Fibroblast of lung (primary cell): ENCODE measurements around the gene ESRRA. TPM values are rescaled to one million over a fixed set of nuclear protein-coding genes. Genes with fewer than 3 reads are reported as not detected.
A peak's percentile ranks its signal among the peaks of the same experiment; 100 is the strongest.

Experiments
- DNase-seq, 2 donors: peaks; one replicate each; pipeline versions ENCODE4 v3.0.0 to v3.0.0-alpha.2; 2010; ENCODE audit warnings: low read depth in 2 of 2
- H2AFZ ChIP-seq: 2 replicates; pipeline ENCODE4 v1.5.1; 2012; ENCODE audit warnings: low read length, control low read depth, inconsistent platforms
- H3K27ac ChIP-seq: 2 replicates; pipeline ENCODE4 v1.5.1; 2011; ENCODE audit warnings: low read length, control low read depth; ENCODE audit not compliant: insufficient read depth
- H3K27me3 ChIP-seq: 2 replicates; pipeline ENCODE4 v1.5.1; 2011; ENCODE audit warnings: mild to moderate bottlenecking, low read length; ENCODE audit not compliant: control insufficient read depth, insufficient read depth
- H3K36me3 ChIP-seq: 2 replicates; pipeline ENCODE4 v1.5.1; 2011; ENCODE audit warnings: low read length; ENCODE audit not compliant: control insufficient read depth, insufficient read depth
- H3K4me1 ChIP-seq: 2 replicates; pipeline ENCODE4 v1.5.1; 2011; ENCODE audit warnings: low read length; ENCODE audit not compliant: control insufficient read depth, insufficient read depth; ENCODE audit errors: extremely low read depth
- H3K4me2 ChIP-seq: 2 replicates; pipeline ENCODE4 v1.5.1; 2011; ENCODE audit warnings: low read length, control low read depth; ENCODE audit not compliant: insufficient read depth; ENCODE audit errors: extremely low read depth
- H3K4me3 ChIP-seq, 4 experiments: fragments of 200-600 bp in 1 of 4; sonication (generic) in 1 of 4; replicated peaks in 1 of 4; 2 replicates each; pipeline ENCODE4 v1.5.1; 2011 to 2016; ENCODE audit warnings: low read length in 4 of 4, low read depth in 3 of 4, mild to moderate bottlenecking in 3 of 4, control low read depth in 2 of 4, inconsistent platforms in 1 of 4, mixed read lengths in 1 of 4; ENCODE audit not compliant: insufficient read depth in 1 of 4; ENCODE audit errors: control extremely low read depth in 1 of 4
- H3K79me2 ChIP-seq: 2 replicates; pipeline ENCODE4 v1.5.1; 2012; ENCODE audit warnings: mild to moderate bottlenecking, low read length, inconsistent platforms; ENCODE audit not compliant: control insufficient read depth, insufficient read depth
- H3K9ac ChIP-seq: 2 replicates; pipeline ENCODE4 v1.5.1; 2011; ENCODE audit warnings: mild to moderate bottlenecking, low read length, control low read depth; ENCODE audit not compliant: insufficient read depth
- H3K9me3 ChIP-seq: 2 replicates; pipeline ENCODE4 v1.5.1; 2012; ENCODE audit warnings: low read depth, low read length; ENCODE audit not compliant: control insufficient read depth, insufficient read depth
- H4K20me1 ChIP-seq: 2 replicates; pipeline ENCODE4 v1.5.1; 2011; ENCODE audit warnings: low read length; ENCODE audit not compliant: control insufficient read depth, insufficient read depth; ENCODE audit errors: extremely low read depth
- EZH2 ChIP-seq: IDR thresholded peaks from 2 replicates; pipeline ENCODE4 v1.5.1; 2012; ENCODE audit warnings: low read length, control low read depth, mild to moderate bottlenecking; ENCODE audit errors: missing control alignments
- polyA plus RNA-seq, 2 donors: library from polyadenylated mRNA; depleted of rRNA in 1 of 2; stranded (reverse) in 1 of 2; unstranded in 1 of 2; fragments of >200 nt; gene quantifications; 2 replicates each; pipeline ENCODE4 v1.2.1, GENCODE V29; 2011 to 2012; ENCODE audit warnings: missing spikeins in 1 of 2
- total RNA-seq: library from RNA; depleted of rRNA; stranded (reverse); fragments of >200 nt; gene quantifications from 2 replicates; pipeline ENCODE4 v1.2.1, GENCODE V29; 2014
- TF ChIP-seq, protein P1 (sequence below), 2 donors: IDR thresholded peaks in 1 of 2; conservative IDR thresholded peaks in 1 of 2; 1 replicate in 1 of 2; 2 replicates in 1 of 2; pipeline ENCODE4 v1.5.1; 2011 to 2012; ENCODE audit warnings: low read length in 2 of 2, control low read depth in 1 of 2, inconsistent platforms in 1 of 2, low read depth in 1 of 2, mild to moderate bottlenecking in 1 of 2

ESRRA gene
- total and polyA plus RNA-seq, 2 donors (not counting 1 experiment from before 2014, with no cell fraction given) = 6.7 to 32.5 TPM

DNA sequence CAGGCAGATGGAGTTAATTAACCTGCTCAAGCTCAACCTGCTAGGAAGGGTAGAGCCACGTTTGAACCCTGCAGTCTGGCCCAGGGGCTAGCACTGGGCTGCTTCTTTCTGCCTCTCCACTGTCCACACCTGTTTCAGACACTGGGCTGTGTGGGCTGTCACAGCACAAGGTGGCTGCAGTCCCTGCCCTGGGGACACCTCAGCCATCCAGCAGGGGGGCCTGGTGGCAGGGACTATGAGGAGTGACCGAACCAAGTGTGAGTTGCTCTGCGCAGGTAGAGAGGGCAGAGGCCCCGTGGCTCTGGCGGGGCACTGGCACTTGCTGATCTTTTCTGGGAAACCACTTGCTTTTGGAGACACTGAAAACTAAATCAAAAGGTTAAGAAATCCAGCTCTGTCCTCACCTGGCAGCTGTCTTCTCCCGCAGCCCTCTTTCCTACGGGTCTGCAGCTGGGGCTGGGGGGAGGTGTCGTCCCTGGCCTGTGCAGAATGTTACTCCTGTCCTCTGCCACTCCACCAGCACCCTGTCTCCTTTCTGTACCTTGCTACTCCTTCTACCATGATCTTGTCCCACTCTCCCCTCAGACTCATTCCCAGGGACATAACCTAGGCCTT, 26.6 kb upstream of the ESRRA start:
- DNase-seq = no peak
- Histone ChIP-seq H4K20me1 (no peaks in the 10 kb centered on the region), H3K27ac (no peak overlapping the region), H3K9me3 (no peaks in the 10 kb centered on the region), H3K4me2 (no peak overlapping the region), H3K27me3 (no peaks in the 10 kb centered on the region), H3K4me3 (no peak overlapping the region), H3K36me3 (peaks cover 6% of the 10 kb centered on the region), H3K4me1 (no peaks in the 10 kb centered on the region), H3K9ac (no peak overlapping the region), H2AFZ (no peak overlapping the region), H3K79me2 (peaks cover 3% of the 10 kb centered on the region)
- TF ChIP-seq, protein P1, sequence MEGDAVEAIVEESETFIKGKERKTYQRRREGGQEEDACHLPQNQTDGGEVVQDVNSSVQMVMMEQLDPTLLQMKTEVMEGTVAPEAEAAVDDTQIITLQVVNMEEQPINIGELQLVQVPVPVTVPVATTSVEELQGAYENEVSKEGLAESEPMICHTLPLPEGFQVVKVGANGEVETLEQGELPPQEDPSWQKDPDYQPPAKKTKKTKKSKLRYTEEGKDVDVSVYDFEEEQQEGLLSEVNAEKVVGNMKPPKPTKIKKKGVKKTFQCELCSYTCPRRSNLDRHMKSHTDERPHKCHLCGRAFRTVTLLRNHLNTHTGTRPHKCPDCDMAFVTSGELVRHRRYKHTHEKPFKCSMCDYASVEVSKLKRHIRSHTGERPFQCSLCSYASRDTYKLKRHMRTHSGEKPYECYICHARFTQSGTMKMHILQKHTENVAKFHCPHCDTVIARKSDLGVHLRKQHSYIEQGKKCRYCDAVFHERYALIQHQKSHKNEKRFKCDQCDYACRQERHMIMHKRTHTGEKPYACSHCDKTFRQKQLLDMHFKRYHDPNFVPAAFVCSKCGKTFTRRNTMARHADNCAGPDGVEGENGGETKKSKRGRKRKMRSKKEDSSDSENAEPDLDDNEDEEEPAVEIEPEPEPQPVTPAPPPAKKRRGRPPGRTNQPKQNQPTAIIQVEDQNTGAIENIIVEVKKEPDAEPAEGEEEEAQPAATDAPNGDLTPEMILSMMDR (conservative IDR thresholded peaks at IDR 0.05 in 1 of 2, IDR thresholded peaks at IDR 0.05 in 1 of 2; ENCODE audit: low read depth in 1 of 2, low read length in 2 of 2) = no peak
- no peak for TF ChIP-seq EZH2

DNA sequence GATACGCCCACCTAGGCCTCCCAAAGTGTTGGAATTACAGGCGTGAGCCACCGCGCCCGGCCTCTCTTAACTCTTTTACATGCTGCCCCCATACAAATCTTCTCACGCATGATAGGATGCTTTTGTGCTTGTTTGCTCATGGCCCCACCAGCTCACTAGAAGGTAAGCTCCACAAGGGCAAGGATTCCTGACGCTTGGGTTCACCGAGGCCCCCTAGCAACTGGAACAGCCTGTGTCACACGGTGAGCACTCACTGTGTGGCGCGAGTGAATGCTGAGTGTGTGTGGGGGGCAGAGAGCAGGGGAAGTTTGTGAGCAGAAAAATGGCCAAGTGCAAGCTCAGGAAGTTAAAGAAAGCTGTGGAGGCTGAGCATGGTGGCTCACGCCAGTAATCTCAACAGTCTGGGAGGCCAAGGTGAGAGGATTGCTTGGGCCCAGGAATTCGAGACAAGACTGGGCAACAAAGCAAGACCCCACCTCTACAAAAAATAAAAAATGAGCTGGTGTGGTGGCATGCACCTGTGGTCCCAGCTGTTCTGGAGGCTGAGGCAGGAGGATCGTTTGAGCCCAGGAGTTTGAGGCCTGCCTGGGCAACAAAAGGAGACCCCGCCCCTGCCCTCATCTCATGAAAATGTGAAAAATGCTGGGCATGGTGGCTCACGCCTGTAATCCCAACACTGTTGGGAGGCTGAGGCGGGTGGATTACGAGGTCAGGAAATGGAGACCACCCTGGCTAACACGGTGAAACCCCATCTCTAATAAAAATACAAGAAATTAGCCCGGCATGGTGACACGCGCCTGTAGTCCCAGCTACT, 23.2 kb upstream of the ESRRA start:
- Histone ChIP-seq H2AFZ (no peak overlapping the region), H3K9ac (no peak overlapping the region), H3K36me3 (peaks cover 3% of the 10 kb centered on the region), H3K27me3 (no peaks in the 10 kb centered on the region), H3K4me3 (no peak overlapping the region), H3K4me2 (no peak overlapping the region), H3K4me1 (peaks cover 7% of the 10 kb centered on the region), H3K27ac (no peak overlapping the region), H3K9me3 (no peaks in the 10 kb centered on the region), H3K79me2 (peaks cover 4% of the 10 kb centered on the region), H4K20me1 (no peaks in the 10 kb centered on the region)
- DNase-seq = no peak
- TF ChIP-seq, protein P1 (conservative IDR thresholded peaks at IDR 0.05 in 1 of 2, IDR thresholded peaks at IDR 0.05 in 1 of 2; ENCODE audit: low read depth in 1 of 2, low read length in 2 of 2) = no peak
- no peak for TF ChIP-seq EZH2

DNA sequence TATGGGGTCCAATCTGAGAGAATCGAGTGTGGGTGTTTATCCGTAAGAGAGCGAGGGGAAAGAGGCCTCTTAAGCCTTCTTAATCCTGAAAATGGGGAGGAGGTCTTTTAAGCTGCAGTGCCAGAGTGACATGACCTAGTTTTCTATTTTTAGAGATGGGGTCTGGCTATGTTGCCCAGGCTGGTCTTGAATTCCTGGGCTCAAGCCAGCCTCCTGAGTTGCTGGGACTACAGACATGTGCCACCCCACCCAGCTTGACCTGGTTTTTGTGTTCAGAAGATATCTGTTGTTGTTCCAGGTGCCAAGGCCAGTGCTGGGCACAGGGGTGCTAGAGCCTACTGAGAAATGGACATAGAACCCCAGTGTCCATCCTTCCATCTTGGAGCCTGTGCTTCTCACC, 22.2 kb upstream of the ESRRA start:
- H3K79me2 ChIP-seq = peaks cover 4% of the 10 kb centered on the region
- TF ChIP-seq, protein P1 (conservative IDR thresholded peaks at IDR 0.05 in 1 of 2, IDR thresholded peaks at IDR 0.05 in 1 of 2; ENCODE audit: low read depth in 1 of 2, low read length in 2 of 2) = no peak
- no peak for TF ChIP-seq EZH2
- H2AFZ ChIP-seq = no peak overlapping the region
- peaks cover 3% of the 10 kb centered on the region for H3K36me3 ChIP-seq
- peak overlapping the region in 1 of 4 experiments; percentile 85 for H3K4me3 ChIP-seq
- no peak overlapping the region for H3K27ac ChIP-seq
- no peak overlapping the region for H3K9ac ChIP-seq
- H3K9me3 ChIP-seq = no peaks in the 10 kb centered on the region
- no peak for DNase-seq
- peaks cover 7% of the 10 kb centered on the region for H3K4me1 ChIP-seq
- no peaks in the 10 kb centered on the region for H4K20me1 ChIP-seq
- peak overlapping the region; percentile 60 for H3K4me2 ChIP-seq
- H3K27me3 ChIP-seq = no peaks in the 10 kb centered on the region
